GM21825 (cell line): Measurements from ENCODE around the gene TMEM86B.

Experiments
- ATAC-seq: cut with Tn5 transposase; IDR thresholded peaks from one replicate; pipeline ENCODE4 v1.9.1; 2021; ENCODE audit warnings: mild to moderate bottlenecking, moderate library complexity; ENCODE audit not compliant: unreplicated experiment

TMEM86B gene

GRCh38 chr19:55179606-55180484 lies 48.7 kb downstream of the TMEM86B start, which contains the start of gene SYT5:
Gene SYT5, minus strand, starts transcription at chr19:55180289. Its CDS starts 1,248 bp downstream, at chr19:55179041.
- ATAC-seq, result peak; percentile 26

GRCh38 chr19:55178781-55179599 lies 49.6 kb downstream of the TMEM86B start:
- ATAC-seq, result peak; percentile 73
